Upper lobe of right lung (tissue), 1 donor: Measurements from ENCODE around the gene SMAD7. TPM values are rescaled to one million over a fixed set of nuclear protein-coding genes. Genes with fewer than 3 reads are reported as not detected.

Experiments used
- ATAC-seq: fragments of 200-7000 bp; cut with Tn5 transposase; one replicate; pipeline ENCODE4 v1.9.1; 2020; ENCODE audit warnings: mild to moderate bottlenecking, moderate library complexity
- DNase-seq: peaks from one replicate; pipeline ENCODE4 v3.0.0-alpha.2; 2020
- H3K27ac ChIP-seq: fragments of 200-600 bp; one replicate; pipeline ENCODE4 v1.8.0; 2022
- H3K27me3 ChIP-seq: fragments of 200-600 bp; one replicate; pipeline ENCODE4 v1.8.0; 2022; ENCODE audit warnings: mild to moderate bottlenecking
- H3K36me3 ChIP-seq: fragments of 200-600 bp; one replicate; pipeline ENCODE4 v1.8.0; 2022
- H3K4me1 ChIP-seq: fragments of 200-600 bp; one replicate; pipeline ENCODE4 v1.8.0; 2022
- H3K4me3 ChIP-seq: fragments of 200-600 bp; one replicate; pipeline ENCODE4 v1.8.0; 2022; ENCODE audit warnings: mild to moderate bottlenecking
- H3K9me3 ChIP-seq: fragments of 200-600 bp; one replicate; pipeline ENCODE4 v1.8.0; 2022
- intact Hi-C: fragments of 100-400 bp; cut with DNase I; formaldehyde crosslinking; loops from one replicate; pipeline ENCODE4 v1.11.0; 2022
- total RNA-seq: library from RNA; stranded (reverse); fragmentation: NEBNext Ultra II Directional; extraction: Animal tissue kit (Norgen Biotek cat#: 25700); gene quantifications from one replicate; pipeline ENCODE4 v1.2.1, GENCODE V29; 2021
- TF ChIP-seq, protein P1 (sequence below): fragments of 200-600 bp; IDR thresholded peaks from one replicate; pipeline ENCODE4 v1.8.0; 2022; ENCODE audit warnings: antibody characterized with exemption
- donor health status: DM: no; HTN: yes; CAD: no; lungs with severe emphysema.

Gene SMAD7
- total RNA-seq, 1 donor from 2014 or later = 68.9 TPM

DNA sequence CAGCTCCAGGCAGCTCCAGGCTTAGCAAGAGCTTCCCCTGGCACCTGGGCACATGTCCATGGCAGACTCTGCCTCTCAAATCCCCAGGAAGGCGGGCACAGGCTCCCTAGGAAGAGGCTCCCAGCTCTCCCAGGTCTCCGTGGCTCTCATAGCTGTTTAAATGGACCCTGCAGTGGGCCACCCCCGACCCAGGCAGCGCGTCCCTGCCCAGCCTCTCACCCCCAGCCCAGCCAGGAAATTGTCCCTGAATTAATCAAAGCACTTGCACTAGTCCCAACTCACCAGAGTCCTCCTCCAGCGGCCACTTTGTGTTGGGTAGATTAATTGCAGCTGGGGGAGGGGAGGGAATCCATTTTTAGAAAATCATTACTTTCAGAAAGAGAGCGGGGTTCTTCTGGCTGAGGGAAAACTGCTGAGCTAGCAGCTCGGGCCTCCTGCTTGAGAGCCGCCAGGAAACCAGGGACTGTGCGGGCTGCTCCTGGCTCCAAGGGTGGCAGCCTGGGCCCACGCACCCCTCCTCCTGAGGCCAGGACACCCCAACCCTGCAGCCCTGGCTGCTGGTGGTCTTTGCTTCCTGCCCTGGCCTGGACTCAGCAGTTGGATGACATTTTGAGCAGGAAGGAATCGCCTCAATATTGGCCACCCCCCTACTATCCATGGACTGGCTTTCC lies 36.0 kb downstream of the SMAD7 start:
- peaks cover 5% of the 10 kb centered on the region for H3K36me3 ChIP-seq
- DNase-seq (peak; percentile 59), ATAC-seq (no peak)
- H3K27ac ChIP-seq = no peak overlapping the region
- TF ChIP-seq, protein P1, sequence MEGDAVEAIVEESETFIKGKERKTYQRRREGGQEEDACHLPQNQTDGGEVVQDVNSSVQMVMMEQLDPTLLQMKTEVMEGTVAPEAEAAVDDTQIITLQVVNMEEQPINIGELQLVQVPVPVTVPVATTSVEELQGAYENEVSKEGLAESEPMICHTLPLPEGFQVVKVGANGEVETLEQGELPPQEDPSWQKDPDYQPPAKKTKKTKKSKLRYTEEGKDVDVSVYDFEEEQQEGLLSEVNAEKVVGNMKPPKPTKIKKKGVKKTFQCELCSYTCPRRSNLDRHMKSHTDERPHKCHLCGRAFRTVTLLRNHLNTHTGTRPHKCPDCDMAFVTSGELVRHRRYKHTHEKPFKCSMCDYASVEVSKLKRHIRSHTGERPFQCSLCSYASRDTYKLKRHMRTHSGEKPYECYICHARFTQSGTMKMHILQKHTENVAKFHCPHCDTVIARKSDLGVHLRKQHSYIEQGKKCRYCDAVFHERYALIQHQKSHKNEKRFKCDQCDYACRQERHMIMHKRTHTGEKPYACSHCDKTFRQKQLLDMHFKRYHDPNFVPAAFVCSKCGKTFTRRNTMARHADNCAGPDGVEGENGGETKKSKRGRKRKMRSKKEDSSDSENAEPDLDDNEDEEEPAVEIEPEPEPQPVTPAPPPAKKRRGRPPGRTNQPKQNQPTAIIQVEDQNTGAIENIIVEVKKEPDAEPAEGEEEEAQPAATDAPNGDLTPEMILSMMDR = no peak
- H3K9me3 ChIP-seq = no peaks in the 10 kb centered on the region
- H3K4me1 ChIP-seq = peaks cover 22% of the 10 kb centered on the region
- intact Hi-C loops = no loop called here
- no peak overlapping the region for H3K4me3 ChIP-seq
- no peaks in the 10 kb centered on the region for H3K27me3 ChIP-seq

DNA sequence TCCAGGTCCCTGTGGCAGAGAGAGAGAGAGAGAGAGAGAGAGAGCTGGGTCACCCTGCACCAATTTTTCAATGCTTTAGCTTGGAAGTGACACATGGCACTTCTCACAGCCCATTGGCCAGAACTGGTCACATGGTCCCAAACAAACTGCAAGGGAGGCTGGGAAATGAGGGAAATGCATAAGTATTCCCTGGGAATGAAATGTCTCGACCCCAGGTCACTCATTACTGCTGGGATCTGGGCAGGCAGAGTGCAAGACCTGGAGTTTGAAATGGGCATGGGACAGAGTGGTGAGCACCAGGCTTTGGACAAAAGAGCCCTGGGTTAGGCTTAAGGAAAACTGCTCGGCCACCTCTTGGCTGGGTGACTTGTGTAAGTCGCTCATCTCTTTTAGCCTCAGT lies 37.0 kb downstream of the SMAD7 start:
- no peaks in the 10 kb centered on the region for H3K27me3 ChIP-seq
- H3K4me3 ChIP-seq = no peak overlapping the region
- TF ChIP-seq, protein P1 = no peak
- H3K9me3 ChIP-seq = no peaks in the 10 kb centered on the region
- no peak overlapping the region for H3K27ac ChIP-seq
- peaks cover 15% of the 10 kb centered on the region for H3K4me1 ChIP-seq
- intact Hi-C loops = no loop called here
- DNase-seq (no peak), ATAC-seq (no peak)
- no peaks in the 10 kb centered on the region for H3K36me3 ChIP-seq

DNA sequence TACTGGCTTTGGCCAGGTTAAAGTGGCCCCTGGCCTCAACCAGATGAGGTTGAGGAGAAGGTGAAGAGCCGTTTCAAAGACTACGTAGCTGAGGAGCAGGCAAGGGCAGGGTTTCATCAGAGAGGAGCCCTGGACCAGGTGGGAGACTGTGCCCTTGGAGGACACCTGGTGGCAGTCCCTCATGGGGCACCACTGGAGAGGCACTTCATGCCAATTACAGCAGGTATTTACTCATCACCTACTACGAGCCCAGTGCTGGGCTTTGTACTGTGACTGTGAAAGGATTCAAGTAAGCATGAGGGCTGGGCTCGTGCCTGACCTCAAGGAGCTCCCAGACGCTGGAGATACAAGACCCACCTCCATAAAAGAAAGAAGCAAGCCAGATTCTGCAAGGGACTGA lies 37.6 kb downstream of the SMAD7 start:
- intact Hi-C loops = no loop called here
- ATAC-seq = peak; percentile 57
- peaks cover 14% of the 10 kb centered on the region for H3K4me1 ChIP-seq
- DNase-seq = peak; percentile 62
- no peaks in the 10 kb centered on the region for H3K36me3 ChIP-seq
- no peak overlapping the region for H3K27ac ChIP-seq
- no peak overlapping the region for H3K4me3 ChIP-seq
- H3K27me3 ChIP-seq = no peaks in the 10 kb centered on the region
- no peaks in the 10 kb centered on the region for H3K9me3 ChIP-seq
- TF ChIP-seq, protein P1 = peak; percentile 36

DNA sequence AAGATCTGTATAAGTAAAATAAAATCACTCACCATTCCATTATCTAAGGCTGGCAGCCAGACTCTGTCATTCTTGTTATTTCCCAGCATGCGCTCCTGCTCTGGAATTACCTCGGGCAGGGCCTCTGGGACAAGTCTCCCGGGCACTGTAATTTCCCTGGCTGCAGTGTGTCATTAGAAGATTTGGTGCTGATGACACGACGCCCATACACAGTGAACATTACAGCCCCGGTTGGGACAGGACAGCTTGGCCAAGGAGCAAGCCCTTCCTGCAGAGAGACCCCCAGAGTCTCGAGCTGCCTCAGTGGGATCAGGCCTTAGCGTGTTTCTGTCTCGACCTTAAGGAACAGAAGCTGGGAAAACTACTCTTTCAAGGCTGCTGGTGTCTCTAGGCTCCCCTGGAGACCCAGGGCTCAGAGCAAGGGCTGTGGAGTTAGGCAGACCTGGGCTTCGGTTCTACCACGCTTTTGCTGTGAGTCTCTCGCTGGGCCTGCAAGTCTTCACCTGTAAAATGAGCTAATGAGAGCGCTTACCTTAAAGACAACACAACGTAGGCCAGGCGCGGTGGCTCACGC lies 39.7 kb downstream of the SMAD7 start:
- Histone ChIP-seq H3K4me3 (no peak overlapping the region), H3K4me1 (peaks cover 5% of the 10 kb centered on the region), H3K36me3 (no peaks in the 10 kb centered on the region), H3K9me3 (no peaks in the 10 kb centered on the region), H3K27me3 (no peaks in the 10 kb centered on the region), H3K27ac (no peak overlapping the region)
- intact Hi-C loops = no loop called here
- no peak for DNase-seq
- TF ChIP-seq, protein P1 = no peak
- ATAC-seq = no peak

DNA sequence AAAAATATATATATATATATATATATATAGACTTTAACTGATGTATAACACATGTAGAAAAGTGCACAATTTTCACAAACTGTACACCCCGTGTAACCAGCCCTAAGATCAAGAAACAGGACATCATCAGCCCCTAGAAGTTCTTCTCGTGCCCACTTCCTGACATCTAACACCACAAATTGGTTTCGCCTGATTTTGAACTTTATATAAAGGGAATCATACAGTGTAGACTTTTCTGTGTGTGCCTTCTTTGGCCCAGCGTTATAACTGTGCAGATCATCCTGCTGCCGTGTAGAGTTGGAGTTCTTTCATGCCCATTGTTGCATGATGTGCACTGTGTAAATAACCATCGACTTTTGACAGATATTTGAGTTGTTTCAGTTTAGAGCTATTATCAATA lies 41.0 kb downstream of the SMAD7 start:
- ATAC-seq = no peak
- no peaks in the 10 kb centered on the region for H3K4me1 ChIP-seq
- no peak for DNase-seq
- H3K9me3 ChIP-seq = no peaks in the 10 kb centered on the region
- no peaks in the 10 kb centered on the region for H3K36me3 ChIP-seq
- intact Hi-C loops = no loop called here
- TF ChIP-seq, protein P1 = no peak
- H3K27me3 ChIP-seq = no peaks in the 10 kb centered on the region
- no peak overlapping the region for H3K4me3 ChIP-seq
- no peak overlapping the region for H3K27ac ChIP-seq
